Liver (tissue), 3 donors: Measurements from ENCODE around the gene GCNT2.

ENCODE experiments used
- EGR1 ChIP-seq, 2 donors: IDR thresholded peaks; 2 replicates each; pipeline ENCODE4 v1.6.1; 2016 to 2018; ENCODE audit warnings: antibody characterized with exemption in 2 of 2, low read depth in 2 of 2
- JUND ChIP-seq, 2 donors: IDR thresholded peaks; 2 replicates each; pipeline ENCODE4 v1.6.1; 2016; ENCODE audit warnings: antibody characterized with exemption in 2 of 2
- NR2F2 ChIP-seq: IDR thresholded peaks from 2 replicates; pipeline ENCODE4 v1.6.1; 2016; ENCODE audit warnings: antibody characterized with exemption
- RAD21 ChIP-seq, 2 donors: IDR thresholded peaks; 2 replicates each; pipeline ENCODE4 v1.6.1; 2016; ENCODE audit warnings: antibody characterized with exemption in 2 of 2, mild to moderate bottlenecking in 2 of 2
- SP1 ChIP-seq: IDR thresholded peaks from 2 replicates; pipeline ENCODE4 v1.6.1; 2018; ENCODE audit warnings: antibody characterized with exemption, mild to moderate bottlenecking
- TAF1 ChIP-seq: conservative IDR thresholded peaks from 2 replicates; pipeline ENCODE4 v1.6.1; 2016; ENCODE audit warnings: antibody characterized with exemption, mild to moderate bottlenecking
- TF ChIP-seq, protein P1 (sequence below): IDR thresholded peaks from 2 replicates; pipeline ENCODE4 v1.6.1; 2016; ENCODE audit warnings: antibody characterized with exemption, mild to moderate bottlenecking
- TF ChIP-seq, protein P2 (sequence below): fragments of 150-350 bp; IDR thresholded peaks from 2 replicates; pipeline ENCODE4 v1.5.1; 2017; ENCODE audit warnings: improper control_type of control experiment, low read depth, low read length; ENCODE audit not compliant: missing input control
- TF ChIP-seq, protein P3 (sequence below): IDR thresholded peaks from 2 replicates; pipeline ENCODE4 v1.6.1; 2016; ENCODE audit warnings: antibody characterized with exemption
- TF ChIP-seq, protein P4 (sequence below): IDR thresholded peaks from 2 replicates; pipeline ENCODE4 v1.6.1; 2016; ENCODE audit warnings: antibody characterized with exemption
- donor health status: healthy.
- donor health status: healthy.

DNA sequence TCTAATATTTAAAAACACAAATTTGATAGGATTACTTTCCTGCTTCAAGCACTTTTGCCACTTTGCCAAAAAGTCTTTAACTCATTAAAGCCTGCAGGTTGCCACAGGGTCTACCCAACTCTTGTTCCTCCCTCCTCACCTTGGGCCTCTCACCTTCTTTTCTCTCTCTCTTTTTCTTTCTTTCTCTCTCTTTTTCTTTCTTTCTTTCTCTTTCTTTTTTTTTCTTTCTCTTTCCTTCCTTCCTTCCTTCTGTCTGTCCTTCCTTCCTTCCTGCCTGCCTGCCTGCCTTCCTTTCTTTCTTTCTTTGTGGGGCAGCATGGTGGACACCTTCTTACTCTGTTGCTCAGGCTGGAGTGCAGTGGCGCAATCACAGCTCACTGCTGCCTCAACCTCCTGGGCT is 123.1 kb downstream of the GCNT2 start:
- TF ChIP-seq, protein P1, sequence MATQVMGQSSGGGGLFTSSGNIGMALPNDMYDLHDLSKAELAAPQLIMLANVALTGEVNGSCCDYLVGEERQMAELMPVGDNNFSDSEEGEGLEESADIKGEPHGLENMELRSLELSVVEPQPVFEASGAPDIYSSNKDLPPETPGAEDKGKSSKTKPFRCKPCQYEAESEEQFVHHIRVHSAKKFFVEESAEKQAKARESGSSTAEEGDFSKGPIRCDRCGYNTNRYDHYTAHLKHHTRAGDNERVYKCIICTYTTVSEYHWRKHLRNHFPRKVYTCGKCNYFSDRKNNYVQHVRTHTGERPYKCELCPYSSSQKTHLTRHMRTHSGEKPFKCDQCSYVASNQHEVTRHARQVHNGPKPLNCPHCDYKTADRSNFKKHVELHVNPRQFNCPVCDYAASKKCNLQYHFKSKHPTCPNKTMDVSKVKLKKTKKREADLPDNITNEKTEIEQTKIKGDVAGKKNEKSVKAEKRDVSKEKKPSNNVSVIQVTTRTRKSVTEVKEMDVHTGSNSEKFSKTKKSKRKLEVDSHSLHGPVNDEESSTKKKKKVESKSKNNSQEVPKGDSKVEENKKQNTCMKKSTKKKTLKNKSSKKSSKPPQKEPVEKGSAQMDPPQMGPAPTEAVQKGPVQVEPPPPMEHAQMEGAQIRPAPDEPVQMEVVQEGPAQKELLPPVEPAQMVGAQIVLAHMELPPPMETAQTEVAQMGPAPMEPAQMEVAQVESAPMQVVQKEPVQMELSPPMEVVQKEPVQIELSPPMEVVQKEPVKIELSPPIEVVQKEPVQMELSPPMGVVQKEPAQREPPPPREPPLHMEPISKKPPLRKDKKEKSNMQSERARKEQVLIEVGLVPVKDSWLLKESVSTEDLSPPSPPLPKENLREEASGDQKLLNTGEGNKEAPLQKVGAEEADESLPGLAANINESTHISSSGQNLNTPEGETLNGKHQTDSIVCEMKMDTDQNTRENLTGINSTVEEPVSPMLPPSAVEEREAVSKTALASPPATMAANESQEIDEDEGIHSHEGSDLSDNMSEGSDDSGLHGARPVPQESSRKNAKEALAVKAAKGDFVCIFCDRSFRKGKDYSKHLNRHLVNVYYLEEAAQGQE, result no peak
- TF ChIP-seq, protein P2, sequence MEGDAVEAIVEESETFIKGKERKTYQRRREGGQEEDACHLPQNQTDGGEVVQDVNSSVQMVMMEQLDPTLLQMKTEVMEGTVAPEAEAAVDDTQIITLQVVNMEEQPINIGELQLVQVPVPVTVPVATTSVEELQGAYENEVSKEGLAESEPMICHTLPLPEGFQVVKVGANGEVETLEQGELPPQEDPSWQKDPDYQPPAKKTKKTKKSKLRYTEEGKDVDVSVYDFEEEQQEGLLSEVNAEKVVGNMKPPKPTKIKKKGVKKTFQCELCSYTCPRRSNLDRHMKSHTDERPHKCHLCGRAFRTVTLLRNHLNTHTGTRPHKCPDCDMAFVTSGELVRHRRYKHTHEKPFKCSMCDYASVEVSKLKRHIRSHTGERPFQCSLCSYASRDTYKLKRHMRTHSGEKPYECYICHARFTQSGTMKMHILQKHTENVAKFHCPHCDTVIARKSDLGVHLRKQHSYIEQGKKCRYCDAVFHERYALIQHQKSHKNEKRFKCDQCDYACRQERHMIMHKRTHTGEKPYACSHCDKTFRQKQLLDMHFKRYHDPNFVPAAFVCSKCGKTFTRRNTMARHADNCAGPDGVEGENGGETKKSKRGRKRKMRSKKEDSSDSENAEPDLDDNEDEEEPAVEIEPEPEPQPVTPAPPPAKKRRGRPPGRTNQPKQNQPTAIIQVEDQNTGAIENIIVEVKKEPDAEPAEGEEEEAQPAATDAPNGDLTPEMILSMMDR, result no peak
- TF ChIP-seq, protein P3, sequence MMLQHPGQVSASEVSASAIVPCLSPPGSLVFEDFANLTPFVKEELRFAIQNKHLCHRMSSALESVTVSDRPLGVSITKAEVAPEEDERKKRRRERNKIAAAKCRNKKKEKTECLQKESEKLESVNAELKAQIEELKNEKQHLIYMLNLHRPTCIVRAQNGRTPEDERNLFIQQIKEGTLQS, result no peak
- TF ChIP-seq, protein P4, sequence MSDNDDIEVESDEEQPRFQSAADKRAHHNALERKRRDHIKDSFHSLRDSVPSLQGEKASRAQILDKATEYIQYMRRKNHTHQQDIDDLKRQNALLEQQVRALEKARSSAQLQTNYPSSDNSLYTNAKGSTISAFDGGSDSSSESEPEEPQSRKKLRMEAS, result no peak
- TF ChIP-seq NR2F2 (no peak), JUND (IDR thresholded peaks at IDR 0.05) (no peak), TAF1 (no peak), SP1 (no peak), RAD21 (IDR thresholded peaks at IDR 0.05) (no peak), EGR1 (IDR thresholded peaks at IDR 0.05; ENCODE audit: low read depth in 2 of 2) (no peak)
